Activated CD8-positive, alpha-beta memory T cell treated with anti-CD3 and anti-CD28 coated beads for 24 hours (primary cell): ENCODE results near the gene ARMC5.
A peak's percentile ranks its signal among the peaks of the same experiment; 100 is the strongest.

Experiments used
- DNase-seq: peaks from one replicate; pipeline ENCODE4 v3.0.0-alpha.2; 2020

ARMC5 gene

DNA sequence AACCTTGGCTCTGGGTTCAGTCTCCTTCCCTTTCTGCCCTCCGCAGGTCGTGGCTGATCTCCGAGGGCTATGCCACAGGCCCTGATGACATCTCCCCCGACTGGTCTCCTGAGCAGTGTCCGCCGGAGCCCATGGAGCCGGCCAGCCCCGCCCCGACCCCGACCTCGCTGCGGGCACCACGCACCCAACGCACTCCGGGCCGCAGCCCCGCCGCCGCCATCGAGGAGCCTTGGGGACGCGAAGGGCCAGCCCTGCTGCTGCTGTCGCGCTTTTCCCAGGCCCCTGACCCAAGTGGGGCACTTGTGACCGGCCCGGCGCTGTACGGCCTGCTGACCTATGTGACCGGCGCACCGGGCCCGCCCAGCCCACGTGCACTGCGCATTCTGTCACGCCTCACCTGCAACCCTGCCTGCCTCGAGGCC lies 5.1 kb downstream of the ARMC5 start:
- DNase-seq, result no peak

DNA sequence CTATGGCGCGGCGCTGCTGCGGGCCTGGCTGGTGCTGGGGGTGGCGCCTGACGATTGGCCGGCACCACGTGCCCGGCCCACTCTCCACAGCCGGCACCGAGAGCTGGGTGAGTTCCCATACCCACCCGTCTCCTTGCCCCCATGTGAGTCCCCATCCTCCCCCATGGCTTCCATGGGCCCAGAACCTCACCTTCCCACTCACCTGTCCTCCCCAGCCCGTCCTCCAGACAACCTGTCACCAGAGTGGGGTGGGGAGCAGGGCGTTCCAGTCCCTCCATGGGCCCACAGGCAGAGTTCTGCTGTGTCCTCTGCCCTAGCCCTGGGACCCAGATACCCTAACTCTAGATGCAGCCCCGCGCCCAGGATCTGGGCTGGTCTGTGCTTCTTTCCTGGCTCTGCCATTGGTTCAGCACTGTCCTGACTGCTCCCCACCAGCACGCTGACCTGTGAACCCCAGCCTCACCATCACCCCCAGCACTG lies 5.5 kb downstream of the ARMC5 start:
- no peak for DNase-seq

DNA sequence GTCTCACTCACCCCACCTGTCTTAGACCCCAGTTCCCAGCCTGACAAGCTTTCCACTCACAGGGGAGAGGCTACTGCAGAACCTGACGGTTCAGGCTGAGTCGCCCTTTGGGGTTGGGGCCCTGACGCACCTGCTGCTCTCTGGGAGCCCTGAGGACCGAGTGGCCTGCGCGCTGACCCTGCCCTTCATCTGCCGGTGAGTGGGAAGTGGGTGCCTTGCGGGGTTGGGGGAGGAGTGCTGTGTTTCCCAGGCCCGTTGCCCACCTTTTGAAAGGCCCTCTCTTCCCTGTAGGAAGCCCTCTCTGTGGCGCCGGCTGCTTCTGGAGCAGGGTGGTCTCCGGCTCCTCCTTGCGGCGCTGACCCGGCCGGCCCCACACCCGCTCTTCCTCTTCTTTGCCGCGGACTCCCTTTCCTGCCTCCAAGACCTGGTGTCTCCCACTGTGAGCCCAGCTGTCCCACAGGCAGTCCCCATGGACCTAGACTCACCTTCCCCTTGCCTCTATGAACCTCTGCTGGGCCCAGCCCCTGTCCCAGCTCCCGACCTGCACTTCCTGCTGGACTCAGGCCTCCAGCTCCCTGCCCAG lies 6.6 kb downstream of the ARMC5 start:
- no peak for DNase-seq

DNA sequence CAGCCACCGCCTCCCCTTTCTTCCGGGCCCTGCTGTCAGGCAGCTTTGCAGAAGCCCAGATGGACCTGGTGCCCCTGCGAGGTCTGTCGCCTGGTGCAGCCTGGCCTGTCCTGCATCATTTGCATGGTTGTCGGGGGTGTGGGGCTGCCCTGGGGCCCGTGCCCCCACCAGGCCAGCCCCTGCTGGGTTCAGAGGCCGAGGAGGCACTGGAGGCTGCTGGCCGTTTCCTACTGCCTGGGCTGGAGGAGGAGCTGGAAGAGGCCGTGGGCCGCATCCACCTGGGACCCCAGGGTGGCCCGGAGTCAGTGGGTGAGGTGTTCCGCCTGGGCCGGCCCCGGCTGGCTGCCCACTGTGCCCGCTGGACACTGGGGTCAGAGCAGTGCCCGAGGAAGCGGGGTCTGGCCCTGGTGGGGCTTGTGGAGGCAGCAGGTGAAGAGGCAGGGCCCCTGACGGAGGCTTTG lies 7.1 kb downstream of the ARMC5 start:
- DNase-seq, result no peak

DNA sequence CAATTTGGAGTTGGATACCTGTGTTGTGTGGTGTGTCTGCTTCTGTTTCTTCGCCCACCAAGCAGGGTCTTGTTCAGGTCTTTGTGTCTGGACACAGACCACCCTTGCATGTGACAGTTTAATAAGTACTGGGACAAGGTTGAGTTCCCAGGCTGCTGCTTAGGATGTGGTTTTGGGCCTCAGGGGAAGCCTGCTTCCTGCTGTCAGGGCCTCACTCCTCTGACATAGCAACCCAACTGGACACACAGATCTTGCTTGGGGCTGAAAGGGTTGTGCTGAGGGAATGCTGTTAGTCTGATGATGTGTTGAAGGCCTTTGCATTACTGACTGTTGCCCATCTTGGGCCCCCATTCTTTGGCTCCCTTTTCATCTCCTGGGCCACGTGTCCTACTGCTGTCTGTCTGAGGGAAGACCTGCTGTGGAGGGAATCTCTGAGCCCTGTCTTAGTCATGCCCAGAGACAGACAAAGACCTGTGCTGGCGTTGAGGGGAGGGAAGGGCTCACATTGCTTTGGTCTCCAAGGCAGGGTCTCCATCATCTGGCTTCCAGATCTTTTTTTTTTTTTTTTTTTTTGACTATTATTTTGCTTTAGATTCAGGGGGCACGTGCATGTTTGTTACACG lies 8.0 kb downstream of the ARMC5 start:
- DNase-seq, result no peak

DNA sequence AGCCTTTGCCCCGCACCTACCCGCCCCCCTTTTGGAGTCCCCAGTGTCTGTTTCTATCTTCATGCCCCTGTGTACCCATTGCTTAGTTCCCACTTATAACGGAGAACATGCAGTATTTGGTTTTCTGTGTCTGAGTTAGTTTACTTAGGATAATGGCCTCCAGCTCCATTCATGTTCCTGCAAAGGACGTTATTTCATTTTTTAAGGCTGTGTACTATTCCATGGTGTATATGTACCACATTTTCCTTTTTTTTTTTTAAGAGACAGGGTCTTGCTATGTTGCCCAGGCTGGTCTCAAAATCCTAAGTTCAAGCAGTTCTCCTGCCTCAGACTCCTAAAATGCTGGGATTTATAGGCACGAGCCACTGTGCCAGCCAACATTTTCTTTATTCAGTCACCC lies 8.6 kb downstream of the ARMC5 start:
- no peak for DNase-seq

DNA sequence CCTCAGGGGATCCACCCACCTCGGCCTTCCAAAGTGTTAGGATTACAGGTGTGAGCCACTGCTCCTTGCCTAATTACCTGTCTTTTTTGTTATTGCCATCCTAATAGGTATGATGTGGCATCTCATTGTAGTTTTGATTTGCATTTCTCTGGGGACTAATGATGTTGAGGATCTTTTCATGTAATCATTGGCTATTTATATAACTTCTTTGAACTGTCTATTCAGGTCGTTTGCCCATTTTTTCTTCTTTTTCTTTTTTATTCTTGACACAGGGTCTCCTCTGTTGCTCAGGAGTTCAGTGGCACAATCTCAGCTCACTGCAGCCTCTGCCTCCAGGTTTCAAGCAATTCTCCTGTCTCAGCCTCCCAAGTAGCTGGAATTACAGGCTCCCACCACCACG lies 11.3 kb downstream of the ARMC5 start:
- DNase-seq, result no peak

DNA sequence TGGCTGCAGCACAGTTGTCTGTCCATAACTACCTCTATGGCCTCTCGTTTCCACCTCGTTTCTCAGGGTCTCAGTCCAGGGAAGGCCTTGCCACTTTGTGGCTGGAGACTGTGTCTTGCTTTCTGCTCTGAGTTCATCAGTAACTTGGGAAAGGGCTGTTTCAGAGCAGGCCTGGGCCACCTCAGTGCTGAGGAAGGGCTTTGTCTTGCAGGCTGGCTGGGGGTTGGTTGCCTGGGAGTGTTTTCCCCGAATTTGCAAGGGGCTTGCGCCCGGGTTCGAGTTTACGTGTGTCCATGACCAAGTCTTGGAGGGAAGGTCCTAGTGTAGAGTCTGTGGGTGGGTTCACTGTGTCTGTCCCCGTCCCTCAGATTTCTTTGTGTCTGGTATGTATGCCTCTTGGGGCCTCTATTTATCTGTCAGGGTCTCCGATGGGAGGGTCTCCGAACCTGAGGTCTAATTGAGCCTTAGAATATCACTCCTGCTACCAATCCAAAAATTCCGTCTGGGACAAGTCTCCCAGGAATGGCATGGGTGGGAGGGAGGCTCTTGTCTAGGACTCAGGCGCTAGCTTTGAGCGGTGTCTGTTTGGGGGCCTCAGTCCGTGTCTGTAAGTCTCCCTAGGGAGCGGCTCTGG lies 12.1 kb downstream of the ARMC5 start:
- no peak for DNase-seq

DNA sequence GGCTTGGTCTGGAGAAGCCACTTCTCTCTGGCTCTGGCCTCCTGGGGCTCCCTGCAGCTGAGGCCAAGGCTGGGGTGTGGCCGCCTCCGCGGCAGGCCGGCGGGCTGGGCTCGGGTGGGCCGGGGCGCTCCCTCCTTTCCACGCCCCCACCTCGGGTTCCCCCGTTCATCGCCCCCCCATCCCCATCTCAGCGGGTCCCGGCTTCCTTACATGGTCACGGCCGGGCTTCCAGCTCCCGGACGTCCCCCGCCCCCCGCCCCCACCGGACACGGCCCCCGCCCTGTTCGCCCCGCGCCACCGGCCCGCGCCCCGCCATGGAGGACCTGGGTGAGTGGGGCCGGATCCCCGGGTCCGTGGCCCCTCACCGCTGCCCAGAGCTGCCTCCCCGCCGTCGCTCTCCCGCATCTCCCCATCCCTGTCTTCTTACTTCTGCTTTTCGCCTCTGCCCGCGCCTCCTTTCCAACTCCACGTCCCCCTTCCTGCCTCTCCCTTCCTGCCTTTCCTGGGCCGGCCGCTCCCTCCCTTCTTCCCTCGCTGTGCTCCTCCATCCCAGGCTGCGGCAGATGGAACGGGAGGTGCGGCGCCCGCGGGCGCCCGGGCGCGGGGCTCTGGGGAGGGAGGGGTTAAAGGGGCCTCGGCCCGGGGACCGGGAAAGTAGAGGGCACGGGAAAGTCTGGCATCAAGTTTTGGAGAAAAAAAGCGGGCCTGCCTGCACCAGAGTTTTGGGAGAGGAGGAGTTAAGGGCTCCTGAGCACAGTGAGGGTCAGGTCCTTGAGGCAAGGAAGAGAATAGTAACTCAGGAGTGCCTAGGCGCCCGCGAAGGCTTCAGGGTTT lies 12.8 kb downstream of the ARMC5 start, which contains the start of gene TGFB1I1:
TGFB1I1 (plus strand) TSS at position 278 of the 834 bp plus-strand sequence; CDS start at position 315, 37 bp downstream.
- DNase-seq, result no peak

DNA sequence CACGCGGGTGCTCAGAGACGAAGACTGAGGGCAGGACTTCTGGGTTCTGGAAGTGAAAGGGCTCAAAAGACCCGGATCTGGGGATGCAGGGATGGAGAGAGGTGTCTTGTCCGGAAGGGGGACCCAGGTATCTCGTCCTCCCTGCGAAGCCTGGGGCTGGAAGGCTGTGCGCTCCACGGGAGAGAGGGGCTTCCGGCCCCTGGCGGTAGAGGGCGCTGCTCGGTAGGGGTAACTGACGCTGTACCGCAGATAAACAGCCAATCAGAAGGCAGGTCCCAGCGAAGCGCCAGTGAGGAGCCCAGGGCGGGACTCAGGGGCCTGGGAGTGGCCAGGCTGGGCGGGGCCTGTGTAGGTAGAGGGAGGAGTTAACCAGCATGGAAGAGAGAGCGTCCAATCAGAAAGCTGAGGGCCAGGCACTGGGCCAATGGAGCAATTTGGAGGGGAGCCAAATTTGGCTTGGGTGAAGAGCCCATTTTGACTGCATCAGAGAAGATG lies 13.5 kb downstream of the ARMC5 start:
- DNase-seq, result no peak

DNA sequence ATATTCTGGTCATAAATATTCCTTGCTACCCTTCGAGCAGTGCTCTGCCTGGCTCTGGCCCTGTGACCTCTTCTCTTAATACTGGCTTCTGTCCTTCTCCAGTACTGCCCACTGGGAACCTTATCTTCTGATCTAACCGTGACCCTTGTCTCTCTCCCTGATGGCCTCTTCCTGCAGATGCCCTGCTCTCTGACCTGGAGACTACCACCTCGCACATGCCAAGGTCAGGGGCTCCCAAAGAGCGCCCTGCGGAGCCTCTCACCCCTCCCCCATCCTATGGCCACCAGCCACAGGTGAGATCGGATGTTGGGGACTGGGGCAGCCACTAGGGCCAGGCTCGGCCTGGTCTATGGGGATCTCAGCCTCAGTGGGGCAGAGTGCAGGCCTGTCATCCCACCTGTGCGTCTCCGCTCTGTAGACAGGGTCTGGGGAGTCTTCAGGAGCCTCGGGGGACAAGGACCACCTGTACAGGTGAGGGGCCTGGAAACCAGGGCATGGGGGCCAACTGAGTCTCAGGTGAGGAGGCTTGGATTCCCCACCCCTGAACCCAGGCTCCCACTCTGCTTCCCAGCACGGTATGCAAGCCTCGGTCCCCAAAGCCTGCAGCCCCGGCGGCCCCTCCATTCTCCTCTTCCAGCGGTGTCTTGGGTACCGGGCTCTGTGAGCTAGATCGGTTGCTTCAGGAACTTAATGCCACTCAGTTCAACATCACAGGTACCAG lies 14.1 kb downstream of the ARMC5 start:
- no peak for DNase-seq

DNA sequence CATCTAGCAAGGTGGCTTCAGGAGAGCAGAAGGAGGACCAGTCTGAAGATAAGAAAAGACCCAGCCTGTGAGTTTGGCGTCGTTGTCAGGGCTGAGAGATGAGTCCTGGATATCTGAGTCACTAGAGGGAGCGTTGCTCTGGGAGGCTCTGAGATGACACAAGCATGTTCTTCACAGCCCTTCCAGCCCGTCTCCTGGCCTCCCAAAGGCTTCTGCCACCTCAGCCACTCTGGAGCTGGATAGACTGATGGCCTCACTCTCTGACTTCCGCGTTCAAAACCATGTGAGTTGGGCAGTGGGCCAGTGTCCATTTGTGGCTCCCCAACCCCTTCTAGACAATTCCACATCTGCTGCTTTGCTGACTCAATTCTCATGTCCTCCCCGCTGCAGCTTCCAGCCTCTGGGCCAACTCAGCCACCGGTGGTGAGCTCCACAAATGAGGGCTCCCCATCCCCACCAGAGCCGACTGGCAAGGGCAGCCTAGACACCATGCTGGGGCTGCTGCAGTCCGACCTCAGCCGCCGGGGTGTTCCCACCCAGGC lies 14.9 kb downstream of the ARMC5 start:
- no peak for DNase-seq

DNA sequence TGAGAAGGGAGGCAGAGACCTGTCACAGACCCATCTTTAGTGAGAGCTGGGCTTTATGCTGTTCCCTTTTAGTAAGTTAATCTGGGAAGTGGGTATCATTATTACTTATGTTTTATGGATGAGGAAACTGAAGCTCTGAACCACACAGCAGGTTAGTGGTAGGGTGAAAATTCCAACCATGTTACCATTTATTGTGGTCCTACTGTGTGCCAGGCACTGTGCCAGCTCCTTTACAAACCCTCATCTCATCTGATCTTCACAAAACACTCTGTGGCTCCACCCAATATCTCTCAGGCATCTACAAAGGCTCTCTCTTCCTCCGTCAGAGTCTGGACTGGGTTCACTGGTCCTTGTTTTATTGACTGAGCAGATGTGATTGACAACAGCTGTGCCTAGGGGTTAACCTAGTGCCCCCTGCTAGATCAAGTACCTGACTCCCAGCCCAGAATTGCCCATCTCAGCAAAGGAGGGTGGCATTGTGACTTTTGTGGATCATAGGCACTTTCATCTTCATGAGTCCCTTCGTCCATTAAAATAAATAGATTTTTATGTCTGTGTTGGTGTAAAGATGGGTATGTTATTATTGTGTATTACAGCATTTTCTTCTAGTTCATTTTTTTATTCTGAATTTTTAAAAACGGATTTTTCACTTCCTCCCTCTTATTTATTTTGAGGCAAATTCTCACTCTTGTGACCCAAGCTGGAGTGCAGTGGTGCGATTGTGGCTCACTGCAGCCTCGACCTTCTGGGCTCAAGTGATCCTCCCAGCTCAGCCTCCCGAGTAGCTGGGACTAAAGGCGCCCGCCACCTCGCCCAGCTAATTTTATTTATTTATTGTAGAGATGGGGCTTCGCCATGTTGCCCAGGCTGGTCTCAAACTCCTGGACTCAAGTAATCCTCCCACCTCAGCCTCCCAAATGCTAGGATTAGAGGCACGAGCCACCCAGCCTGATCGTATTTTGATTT lies 15.8 kb downstream of the ARMC5 start:
- DNase-seq, result no peak

DNA sequence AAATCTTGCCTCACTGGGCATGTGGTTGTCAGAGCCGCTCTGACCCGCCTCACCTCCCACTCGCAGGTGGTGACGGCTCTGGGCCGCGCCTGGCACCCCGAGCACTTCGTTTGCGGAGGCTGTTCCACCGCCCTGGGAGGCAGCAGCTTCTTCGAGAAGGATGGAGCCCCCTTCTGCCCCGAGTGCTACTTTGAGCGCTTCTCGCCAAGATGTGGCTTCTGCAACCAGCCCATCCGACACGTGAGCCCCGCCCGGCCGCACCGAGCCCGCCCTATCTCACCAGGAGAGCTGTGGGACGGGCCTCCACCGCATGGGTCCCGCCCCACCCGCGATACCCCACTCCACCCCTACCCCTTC lies 16.6 kb downstream of the ARMC5 start:
- DNase-seq, result no peak

DNA sequence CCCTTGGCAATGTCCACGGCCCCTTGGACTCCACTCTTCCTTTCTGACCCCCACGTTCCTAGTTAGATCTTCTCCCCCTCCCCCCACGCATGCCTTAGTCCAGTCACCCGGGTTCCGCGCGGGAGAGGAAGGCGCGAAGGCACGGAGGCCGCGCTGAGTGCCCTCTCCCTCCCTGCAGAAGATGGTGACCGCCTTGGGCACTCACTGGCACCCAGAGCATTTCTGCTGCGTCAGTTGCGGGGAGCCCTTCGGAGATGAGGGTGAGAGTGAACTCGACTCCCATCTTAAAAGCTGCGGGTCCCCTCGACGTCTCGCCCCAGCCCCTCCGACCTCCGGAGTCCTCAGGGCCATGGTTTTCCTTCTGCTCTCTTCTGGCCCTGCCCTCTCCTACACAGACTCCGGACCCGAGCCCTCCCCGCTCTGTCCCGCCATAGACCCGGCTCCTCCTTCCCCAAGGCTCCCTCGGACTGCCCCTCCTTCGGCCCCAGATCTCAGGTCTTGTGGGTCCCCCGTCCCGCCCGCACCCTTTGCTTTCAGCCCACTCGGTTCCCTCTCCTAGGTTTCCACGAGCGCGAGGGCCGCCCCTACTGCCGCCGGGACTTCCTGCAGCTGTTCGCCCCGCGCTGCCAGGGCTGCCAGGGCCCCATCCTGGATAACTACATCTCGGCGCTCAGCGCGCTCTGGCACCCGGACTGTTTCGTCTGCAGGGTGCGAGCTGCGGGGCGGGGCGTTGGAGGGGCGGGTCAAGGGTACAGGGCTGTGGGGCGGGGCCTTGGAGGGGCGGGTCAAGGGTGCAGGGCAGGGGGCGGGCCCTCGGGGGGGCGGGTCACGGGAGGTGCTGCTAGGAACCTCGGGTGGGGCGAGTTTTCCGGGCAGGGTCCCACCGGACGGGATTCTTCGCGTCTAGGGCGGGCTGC lies 17.3 kb downstream of the ARMC5 start:
- DNase-seq, result peak; percentile 91

DNA sequence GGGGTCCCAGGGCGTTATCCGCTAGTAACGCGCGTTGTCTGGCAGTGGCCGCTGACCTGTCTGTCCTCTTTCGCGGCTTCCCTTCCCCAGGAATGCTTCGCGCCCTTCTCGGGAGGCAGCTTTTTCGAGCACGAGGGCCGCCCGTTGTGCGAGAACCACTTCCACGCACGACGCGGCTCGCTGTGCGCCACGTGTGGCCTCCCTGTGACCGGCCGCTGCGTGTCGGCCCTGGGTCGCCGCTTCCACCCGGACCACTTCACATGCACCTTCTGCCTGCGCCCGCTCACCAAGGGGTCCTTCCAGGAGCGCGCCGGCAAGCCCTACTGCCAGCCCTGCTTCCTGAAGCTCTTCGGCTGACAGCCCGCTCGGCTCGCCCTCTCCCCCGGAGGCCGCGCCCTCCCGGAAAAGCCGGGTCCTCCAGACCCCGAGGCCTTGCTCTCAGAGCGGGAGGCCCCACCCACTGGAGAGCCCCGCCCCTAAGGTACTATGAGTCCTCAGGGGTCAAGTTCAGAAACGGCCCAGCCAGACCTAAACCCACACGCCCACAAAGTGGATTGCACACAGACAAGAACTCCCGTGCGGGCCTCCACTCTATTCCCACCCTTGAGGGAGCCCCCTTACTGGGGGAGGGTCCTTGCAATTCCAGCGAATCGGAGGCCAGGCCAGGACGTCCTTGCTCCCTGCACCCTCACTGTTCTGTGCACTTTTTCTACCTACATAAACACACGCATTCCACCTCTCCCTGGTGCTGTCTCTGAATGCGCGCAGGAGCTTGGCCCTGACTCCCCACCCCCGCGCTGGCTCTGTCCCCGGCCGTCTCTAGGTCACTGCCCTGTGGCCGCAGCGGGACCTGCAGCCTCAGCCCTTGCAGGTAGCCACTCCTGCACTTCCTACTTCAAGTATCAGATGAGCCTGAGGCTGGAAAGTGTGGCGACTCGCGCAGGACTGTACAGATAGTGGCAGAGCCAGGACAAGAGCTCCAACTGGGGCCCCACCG lies 18.2 kb downstream of the ARMC5 start:
- DNase-seq, result no peak

DNA sequence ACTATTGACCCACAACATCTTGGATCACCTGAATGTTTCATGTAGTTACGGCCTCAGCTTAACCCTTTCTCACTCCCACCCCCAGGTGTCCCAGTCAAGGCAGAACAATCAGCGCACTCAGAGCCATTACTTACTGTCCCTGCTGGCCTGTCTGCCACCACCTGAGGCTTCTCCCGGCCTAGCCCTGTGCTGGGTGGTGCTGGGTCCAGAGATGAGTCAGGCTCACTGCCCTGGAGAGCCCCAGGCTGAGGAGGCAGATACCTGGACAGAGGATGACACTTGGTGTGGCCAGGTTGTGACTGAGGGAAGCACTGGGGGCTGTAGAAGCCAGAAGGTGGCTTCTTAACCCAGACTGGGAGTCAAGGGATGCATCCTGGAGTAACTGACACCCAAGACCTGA lies 19.7 kb downstream of the ARMC5 start:
- no peak for DNase-seq

DNA sequence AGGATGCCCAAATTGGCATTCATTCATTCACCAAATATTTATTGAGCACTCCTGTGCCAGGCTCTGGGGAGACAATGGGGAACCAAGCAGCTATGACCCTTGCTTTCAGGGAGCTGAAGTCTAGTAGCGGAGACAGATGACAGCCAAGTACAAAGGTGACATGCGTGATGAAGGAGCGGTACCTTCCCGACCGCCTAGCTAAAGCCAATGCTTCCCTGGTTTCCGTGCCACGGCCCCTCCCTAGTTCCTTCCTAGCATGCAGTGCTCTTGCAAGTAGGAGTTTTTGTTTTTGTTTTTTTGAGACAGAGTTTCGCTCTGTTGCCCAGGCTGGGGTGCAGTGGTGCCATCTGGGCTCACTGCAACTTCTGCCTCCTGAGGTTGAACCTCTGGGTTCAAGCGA lies 20.4 kb downstream of the ARMC5 start:
- DNase-seq, result no peak
